Heart left ventricle (tissue), 16 donors: ENCODE data around the gene LTBP4. TPM values are rescaled to one million over a fixed set of nuclear protein-coding genes. Genes with fewer than 3 reads are reported as not detected.
"Not testable (repeated sequence)": the region's sequence is repeated elsewhere in the genome, so short reads cannot be mapped to it uniquely, and the experiment has no call there.

ENCODE experiments used
- ATAC-seq, 4 donors: fragments of 200-7000 bp; cut with Tn5 transposase; one replicate each; pipeline ENCODE4 v1.9.1; 2020 to 2022; ENCODE audit warnings: moderate library complexity in 4 of 4, mild to moderate bottlenecking in 3 of 4, moderate number of reproducible peaks in 1 of 4
- DNase-seq, 5 donors: peaks; one replicate each; pipeline ENCODE4 v3.0.0-alpha.2; 2020
- H3K27ac ChIP-seq, 12 donors: fragments of 200-600 bp; sonication (generic) in 4 of 12; one replicate each; pipeline versions ENCODE4 v1.5.0 to v1.8.0; 2016 to 2022; ENCODE audit warnings: mild to moderate bottlenecking in 2 of 12
- H3K27me3 ChIP-seq, 9 donors: fragments of 200-600 bp; sonication (generic) in 2 of 9; one replicate each; pipeline versions ENCODE4 v1.5.1 to v1.8.0; 2016 to 2022; ENCODE audit warnings: mild to moderate bottlenecking in 3 of 9
- H3K36me3 ChIP-seq, 9 donors: fragments of 200-600 bp; sonication (generic) in 2 of 9; one replicate each; pipeline versions ENCODE4 v1.5.0 to v1.8.0; 2018 to 2022; ENCODE audit warnings: mild to moderate bottlenecking in 2 of 9
- H3K4me1 ChIP-seq, 12 donors: fragments of 200-600 bp; sonication (generic) in 4 of 12; one replicate each; pipeline versions ENCODE4 v1.5.0 to v1.8.0; 2016 to 2022; ENCODE audit warnings: mild to moderate bottlenecking in 3 of 12
- H3K4me3 ChIP-seq, 12 donors: fragments of 200-600 bp; sonication (generic) in 4 of 12; one replicate each; pipeline versions ENCODE4 v1.5.0 to v1.8.0; 2017 to 2022; ENCODE audit warnings: mild to moderate bottlenecking in 9 of 12, moderate library complexity in 4 of 12
- H3K9me3 ChIP-seq, 12 donors: fragments of 200-600 bp; sonication (generic) in 4 of 12; one replicate each; pipeline versions ENCODE4 v1.5.0 to v1.8.0; 2016 to 2022; ENCODE audit warnings: mild to moderate bottlenecking in 1 of 12
- POLR2A ChIP-seq, 2 donors: fragments of 450-650 bp; IDR thresholded peaks; one replicate each; pipeline ENCODE4 v1.6.1; 2017; ENCODE audit warnings: antibody characterized with exemption in 2 of 2, mild to moderate bottlenecking in 2 of 2, moderate library complexity in 2 of 2
- WGBS, 4 donors: extraction: QIAGEN DNeasy Blood & Tissue Kit in 2 of 4; methylation state at CpG; one replicate each; pipeline versions ENCODE4 v1.1.5 to v1.1.7; 2013 to 2018; 5-methylcytosine and 5-hydroxymethylcytosine counted together
- intact Hi-C, 10 donors: fragments of 100-400 bp; cut with DNase I; formaldehyde crosslinking; loops; one replicate each; pipeline versions ENCODE4 v1.11.1 to v1.14.2; 2022
- polyA plus RNA-seq, 2 donors: library from polyadenylated mRNA; stranded (reverse); fragments of 200-250 nt; gene quantifications; one replicate each; pipeline ENCODE4 v1.2.3, GENCODE V29; 2013
- total RNA-seq, 9 donors: library from RNA; depleted of rRNA in 2 of 9; stranded (reverse); fragments of >200 nt in 2 of 9; fragmentation: NEBNext Ultra II Directional in 3 of 9; extraction: Animal tissue kit (Norgen Biotek cat#: 25700) in 3 of 9; gene quantifications; one replicate each; pipeline versions ENCODE4 v1.1.0 to v1.2.4, GENCODE V29; 2016 to 2023
- TF ChIP-seq, protein P1 (sequence below), 12 donors: fragments of 200-600 bp; sonication (generic) in 4 of 12; IDR thresholded peaks; one replicate each; pipeline versions ENCODE4 v1.5.0 to v1.8.0; 2018 to 2022; ENCODE audit warnings: antibody characterized with exemption in 12 of 12, mild to moderate bottlenecking in 5 of 12
- donor health status: ischemic (EF 13 %, LVEDD 7.1; RV severe dilation, severe dysfunction).
- donor health status: healthy with polysubstance abuse.
- donor health status: DM: no; HTN: yes; CAD: no.
- donor health status: DM: no; HTN: no; CAD: no.
- donor health status: ischemic (EF 25% LVEDD 6.9; RV normal size, moderate dysfunction).
- donor health status: ischemic (EF 25% LVEDD 5.7; RV mildly dilated, moderate dysfunction).
- donor health status: healthy.
- donor health status: DM: yes; HTN: yes; CAD: no.
- donor health status: ischemic (EF 35%, LVEDD 5.7; RV mildly dilated, moderate dysfunction).
- donor health status: nonischemic (EF 11% LVEDD 7.7; RV severe dilation, severe dysfunction).
- donor health status: DM: yes; HTN: yes; CAD: no.
- donor health status: PGD.
- donor health status: ischemic (EF 29% LVEDD 5.4; RV normal size, mild dysfunction).
- donor health status: nonischemic (EF 23%, LVEDD 6.1; RV moderate dilation, normal function).

Gene LTBP4
- total and polyA plus RNA-seq, 11 donors, result 95.0 to 319 (median 172) TPM

- intact Hi-C loops, result no loop called here
- no peaks in the 10 kb centered on the region for H3K9me3 ChIP-seq
- no peak for ATAC-seq
- no peak overlapping the region for H3K4me3 ChIP-seq
- no peak for TF ChIP-seq POLR2A (IDR thresholded peaks at IDR 0.05)
- TF ChIP-seq, protein P1, sequence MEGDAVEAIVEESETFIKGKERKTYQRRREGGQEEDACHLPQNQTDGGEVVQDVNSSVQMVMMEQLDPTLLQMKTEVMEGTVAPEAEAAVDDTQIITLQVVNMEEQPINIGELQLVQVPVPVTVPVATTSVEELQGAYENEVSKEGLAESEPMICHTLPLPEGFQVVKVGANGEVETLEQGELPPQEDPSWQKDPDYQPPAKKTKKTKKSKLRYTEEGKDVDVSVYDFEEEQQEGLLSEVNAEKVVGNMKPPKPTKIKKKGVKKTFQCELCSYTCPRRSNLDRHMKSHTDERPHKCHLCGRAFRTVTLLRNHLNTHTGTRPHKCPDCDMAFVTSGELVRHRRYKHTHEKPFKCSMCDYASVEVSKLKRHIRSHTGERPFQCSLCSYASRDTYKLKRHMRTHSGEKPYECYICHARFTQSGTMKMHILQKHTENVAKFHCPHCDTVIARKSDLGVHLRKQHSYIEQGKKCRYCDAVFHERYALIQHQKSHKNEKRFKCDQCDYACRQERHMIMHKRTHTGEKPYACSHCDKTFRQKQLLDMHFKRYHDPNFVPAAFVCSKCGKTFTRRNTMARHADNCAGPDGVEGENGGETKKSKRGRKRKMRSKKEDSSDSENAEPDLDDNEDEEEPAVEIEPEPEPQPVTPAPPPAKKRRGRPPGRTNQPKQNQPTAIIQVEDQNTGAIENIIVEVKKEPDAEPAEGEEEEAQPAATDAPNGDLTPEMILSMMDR (IDR thresholded peaks at IDR 0.05), result no peak
- WGBS, 4 donors, result 69 to 77% (median 73%) methylated on average over 4 of the region's 4 CpGs
- H3K27ac ChIP-seq, result no peak overlapping the region
- peaks cover 0 to 41% (median 18%) of the 10 kb centered on the region in 9 donors for H3K27me3 ChIP-seq
- no peaks in the 10 kb centered on the region for H3K4me1 ChIP-seq
- no peaks in the 10 kb centered on the region for H3K36me3 ChIP-seq
- peak in 1 of 5 donors; percentile 15 for DNase-seq
These were observed 39.2 kb upstream of the LTBP4 start for GRCh38 chr19:40561947-40562346.

DNA sequence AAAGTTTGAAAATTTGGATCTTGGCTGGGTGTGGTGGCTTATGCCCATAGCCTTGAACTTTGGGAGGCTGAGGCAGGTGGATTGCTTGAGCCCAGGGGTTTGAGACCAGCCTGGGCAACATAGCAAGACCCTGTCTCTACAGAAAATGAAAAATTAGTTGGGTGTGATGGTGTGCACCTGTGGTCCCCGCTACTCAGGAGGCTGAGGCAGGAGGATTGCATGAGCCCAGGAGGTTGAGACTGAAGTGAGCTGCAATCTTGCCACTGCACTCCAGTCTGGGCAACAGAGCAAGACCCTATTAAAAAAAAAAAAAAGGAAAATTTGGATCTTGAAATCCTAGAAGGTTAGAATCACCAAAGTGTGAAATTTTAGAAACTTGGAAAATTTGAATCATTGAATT lies 36.6 kb upstream of the LTBP4 start:
- Histone ChIP-seq H3K4me1 (peaks cover 0 to 10% (median 6%) of the 10 kb centered on the region in 12 donors), H3K27me3 (peaks cover 4 to 56% (median 33%) of the 10 kb centered on the region in 9 donors)
- DNase-seq, ATAC-seq, H3K4me3 ChIP-seq, H3K27ac ChIP-seq, H3K36me3 ChIP-seq, intact Hi-C loops, H3K9me3 ChIP-seq: not testable (repeated sequence)
- WGBS, 4 donors, result 82 to 100% (median 91%) methylated on average over 1 of the region's 1 CpG

- no peak for ATAC-seq
- Histone ChIP-seq H3K4me1 (peaks cover 0 to 15% (median 9%) of the 10 kb centered on the region in 12 donors), H3K27ac (no peak overlapping the region), H3K9me3 (no peaks in the 10 kb centered on the region), H3K27me3 (peaks cover 4 to 56% (median 33%) of the 10 kb centered on the region in 9 donors), H3K4me3 (no peak overlapping the region), H3K36me3 (no peaks in the 10 kb centered on the region)
- TF ChIP-seq, protein P1 (IDR thresholded peaks at IDR 0.05), result no peak
- 74 to 91% (median 77%) methylated on average over 6 to 7 of the region's 7 CpGs for WGBS, 4 donors
- intact Hi-C loops, result no loop called here
- peak in 1 of 5 donors; percentile 48 for DNase-seq
These were observed 35.8 kb upstream of the LTBP4 start for GRCh38 chr19:40565355-40565754.

DNA sequence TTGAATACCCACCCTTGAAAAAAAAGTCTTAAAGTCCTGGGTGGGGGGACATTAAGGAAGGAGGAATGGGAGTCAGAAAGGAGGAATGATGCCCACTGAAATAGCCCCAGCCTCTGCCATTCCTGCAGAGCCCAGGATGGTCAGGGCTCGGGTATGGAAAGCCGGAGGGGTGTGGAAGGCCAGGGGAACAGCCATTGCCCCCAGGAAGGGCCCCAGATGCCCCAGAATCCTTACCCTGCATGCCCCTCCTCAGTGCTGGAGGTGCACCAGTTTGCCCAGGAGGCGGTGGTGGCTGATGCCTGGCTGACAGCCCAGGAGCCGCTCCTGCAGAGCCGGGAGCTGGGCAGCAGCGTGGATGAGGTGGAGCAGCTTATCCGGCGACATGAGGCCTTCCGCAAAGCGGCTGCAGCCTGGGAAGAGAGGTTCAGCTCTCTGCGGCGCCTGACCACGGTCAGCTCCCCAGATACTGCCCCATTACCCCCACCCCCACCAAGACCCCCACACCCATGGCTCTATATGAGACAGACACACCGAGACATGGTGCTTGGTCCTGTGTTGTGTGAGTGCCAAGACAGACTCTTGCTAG lies 35.2 kb upstream of the LTBP4 start:
- H3K27me3 ChIP-seq, result peaks cover 4 to 56% (median 33%) of the 10 kb centered on the region in 9 donors
- intact Hi-C loops, result no loop called here

More for the DNA sequence above, 35.2 kb upstream of the LTBP4 start:
- DNase-seq, result peak in 1 of 5 donors; percentile 47
- H3K4me3 ChIP-seq, result no peak overlapping the region
- WGBS, 4 donors, result 55 to 73% (median 64%) methylated on average over 3 to 14 of the region's 14 CpGs
- H3K27ac ChIP-seq, result no peak overlapping the region
- no peak for TF ChIP-seq POLR2A (IDR thresholded peaks at IDR 0.05)
- TF ChIP-seq, protein P1 (IDR thresholded peaks at IDR 0.05), result no peak
- ATAC-seq, result no peak
- H3K36me3 ChIP-seq, result no peaks in the 10 kb centered on the region
- H3K4me1 ChIP-seq, result peaks cover 0 to 15% (median 9%) of the 10 kb centered on the region in 12 donors
- H3K9me3 ChIP-seq, result no peaks in the 10 kb centered on the region
